WERI-Rb-1 (cell line): ENCODE measurements around the gene KCTD21.

ENCODE experiments used
- DNase-seq: peaks from one replicate; pipeline ENCODE4 v3.0.0-alpha.2; 2020
- H3K27ac ChIP-seq: fragments of 250-450 bp; sonication (Bioruptor Pico); 2 replicates; pipeline ENCODE4 v1.5.1; 2020; ENCODE audit warnings: mild to moderate bottlenecking, moderate library complexity
- H3K27me3 ChIP-seq: fragments of 250-450 bp; sonication (Bioruptor Pico); 2 replicates; pipeline ENCODE4 v1.5.1; 2021; ENCODE audit warnings: mild to moderate bottlenecking, low read depth, moderate library complexity; ENCODE audit not compliant: insufficient read depth, severe bottlenecking
- H3K36me3 ChIP-seq: fragments of 250-450 bp; sonication (Bioruptor Pico); 2 replicates; pipeline ENCODE4 v1.5.1; 2020; ENCODE audit warnings: mild to moderate bottlenecking, moderate library complexity
- H3K4me3 ChIP-seq: 2 replicates; pipeline ENCODE4 v1.5.1; 2011; ENCODE audit warnings: low read depth, mild to moderate bottlenecking, control low read depth, low read length
- H3K9me3 ChIP-seq: fragments of 250-450 bp; sonication (Bioruptor Pico); 2 replicates; pipeline ENCODE4 v1.5.1; 2021; ENCODE audit warnings: mild to moderate bottlenecking, moderate library complexity; ENCODE audit not compliant: severe bottlenecking
- CTCF ChIP-seq: IDR thresholded peaks from 2 replicates; pipeline ENCODE4 v1.5.1; 2011; ENCODE audit warnings: low read depth, mild to moderate bottlenecking, control low read depth, inconsistent platforms, low read length

The KCTD21 gene

GRCh38 chr11:78220218-78221157 lies 32.1 kb upstream of the KCTD21 start:
- Histone ChIP-seq H3K9me3 (no peaks in the 10 kb centered on the region), H3K4me3 (no peak overlapping the region), H3K27ac (no peak overlapping the region), H3K36me3 (peaks cover 17% of the 10 kb centered on the region), H3K27me3 (no peaks in the 10 kb centered on the region)
- no peak for DNase-seq
- TF ChIP-seq CTCF = no peak

- Histone ChIP-seq H3K4me3 (no peak overlapping the region), H3K27me3 (no peaks in the 10 kb centered on the region), H3K36me3 (peaks cover 25% of the 10 kb centered on the region), H3K27ac (no peak overlapping the region), H3K9me3 (no peaks in the 10 kb centered on the region)
- DNase-seq = no peak
- TF ChIP-seq CTCF = no peak
These were observed 31.2 kb upstream of the KCTD21 start for GRCh38 chr11:78219493-78220217.

DNA sequence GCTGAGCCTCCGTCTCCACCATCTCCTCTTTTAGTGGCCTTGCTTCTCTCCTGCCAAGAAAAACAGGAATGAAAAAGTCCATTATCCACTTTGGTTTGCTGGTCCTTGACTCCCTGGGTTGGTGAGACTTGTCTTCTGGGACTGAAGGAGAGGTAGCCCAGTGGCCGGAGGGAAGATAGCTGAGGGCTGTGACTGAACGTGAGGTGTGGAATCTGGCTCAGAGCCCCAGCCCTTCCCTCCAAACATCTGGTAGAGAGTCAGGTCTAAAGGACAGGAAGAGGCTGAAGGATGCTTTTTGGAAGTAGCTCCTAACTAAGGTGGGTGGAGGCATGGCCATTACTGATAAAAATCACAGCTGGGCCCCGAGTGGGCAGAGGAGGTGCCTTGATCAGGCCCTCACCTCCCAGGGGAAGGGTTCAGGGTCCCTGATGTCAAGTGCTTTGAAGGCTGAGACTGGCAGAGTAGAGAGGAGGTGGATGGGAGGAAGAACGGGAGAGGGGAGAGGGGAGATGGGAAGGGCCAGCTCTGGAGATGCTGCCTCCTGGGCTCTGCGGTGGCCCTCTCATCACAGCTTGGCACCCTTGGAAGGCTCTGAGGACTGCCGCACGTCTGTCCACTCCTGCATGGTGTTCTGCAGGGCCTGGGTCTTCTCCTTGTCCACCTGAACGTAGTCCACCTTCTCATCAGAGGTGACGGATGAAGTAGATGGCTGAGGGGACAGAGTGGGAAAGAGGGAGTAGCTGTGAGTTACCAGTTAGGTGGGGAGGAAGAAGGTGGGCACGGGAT lies 30.5 kb upstream of the KCTD21 start:
- Histone ChIP-seq H3K27ac (no peak overlapping the region), H3K4me3 (no peak overlapping the region), H3K27me3 (no peaks in the 10 kb centered on the region), H3K9me3 (no peaks in the 10 kb centered on the region), H3K36me3 (peaks cover 29% of the 10 kb centered on the region)
- no peak for DNase-seq
- no peak for TF ChIP-seq CTCF

DNA sequence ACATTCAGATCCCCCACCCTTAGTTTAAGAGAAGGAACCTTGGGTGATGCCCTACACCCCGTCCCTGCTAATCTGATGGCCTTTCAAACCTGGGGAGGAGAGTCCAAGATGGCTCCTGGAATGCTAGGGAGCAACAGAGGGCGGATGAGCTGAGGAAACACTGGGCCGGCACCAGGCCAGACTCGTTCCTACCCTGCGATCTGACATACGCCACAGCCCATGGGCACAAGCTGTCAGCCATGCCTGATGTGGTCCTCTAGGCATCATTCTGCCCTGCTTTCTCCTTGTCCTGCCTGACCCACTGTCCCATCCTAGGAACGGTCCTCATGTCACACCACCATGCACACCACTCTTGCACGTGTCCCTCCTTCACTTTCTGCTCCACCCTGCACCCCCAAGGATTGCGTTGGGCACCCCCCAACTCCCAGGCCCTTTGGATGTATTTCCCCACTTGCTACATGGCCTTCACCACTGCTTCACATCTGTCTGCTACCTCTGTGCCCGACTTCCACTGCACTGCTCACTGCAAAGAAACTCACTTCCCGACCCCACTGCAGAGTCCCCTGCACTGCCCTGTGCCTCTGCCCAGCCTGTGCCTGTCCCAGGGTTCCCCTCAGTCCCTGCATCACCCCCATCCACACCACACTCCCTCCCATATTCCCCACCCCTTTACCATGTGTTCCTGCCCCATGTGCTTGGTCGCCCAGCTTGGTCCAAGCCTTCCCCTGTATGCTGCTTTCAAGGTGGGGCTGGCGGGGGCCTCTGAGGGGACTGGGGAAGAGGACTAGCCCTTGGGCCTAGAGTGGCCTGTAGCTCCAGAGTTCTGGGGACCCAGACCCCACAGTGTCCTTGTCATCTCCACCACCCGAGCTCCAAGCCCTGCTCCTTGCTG lies 29.5 kb upstream of the KCTD21 start:
- Histone ChIP-seq H3K4me3 (no peak overlapping the region), H3K27me3 (no peaks in the 10 kb centered on the region), H3K36me3 (peaks cover 23% of the 10 kb centered on the region), H3K9me3 (no peaks in the 10 kb centered on the region), H3K27ac (no peak overlapping the region)
- TF ChIP-seq CTCF = no peak
- no peak for DNase-seq

- Histone ChIP-seq H3K27ac (no peak overlapping the region), H3K36me3 (peaks cover 16% of the 10 kb centered on the region), H3K4me3 (no peak overlapping the region), H3K27me3 (no peaks in the 10 kb centered on the region), H3K9me3 (no peaks in the 10 kb centered on the region)
- no peak for TF ChIP-seq CTCF
- no peak for DNase-seq
These were observed 28.3 kb upstream of the KCTD21 start for GRCh38 chr11:78216571-78217287.
